Measurements from ENCODE around the gene WDR1.

The WDR1 gene

GRCh38 chr4:10158333-10158942 is 41.8 kb upstream of the WDR1 start:
- Histone ChIP-seq H3K9ac (ENCODE audit: low read length) (no peak overlapping the region), H2AK5ac (ENCODE audit: low read length) (no peak overlapping the region), H3K4me2 (ENCODE audit: low read length) (no peak overlapping the region), H2BK120ac (ENCODE audit: insufficient read depth, low read length, poor library complexity) (peak overlapping the region; percentile 48), H3K27ac (ENCODE audit: low read depth, low read length) (no peak overlapping the region), H3K23ac (ENCODE audit: low read length) (no peak overlapping the region), H2BK5ac (ENCODE audit: low read depth, low read length, poor library complexity) (no peak overlapping the region), H3K79me2 (ENCODE audit: control insufficient read depth, insufficient read depth, low read length, poor library complexity) (no peaks in the 10 kb centered on the region), H4K91ac (ENCODE audit: low read depth, low read length) (peak overlapping the region; percentile 58), H2AFZ (ENCODE audit: insufficient read depth, low read length, poor library complexity) (no peak overlapping the region), H3K4ac (ENCODE audit: low read depth, low read length) (no peak overlapping the region), H3K14ac (ENCODE audit: low read length) (no peak overlapping the region), H3K27me3 (ENCODE audit: insufficient read depth, low read length) (no peaks in the 10 kb centered on the region), H3K9me3 (ENCODE audit: insufficient read depth, low read depth, low read length) (no peaks in the 10 kb centered on the region), H4K8ac (ENCODE audit: low read depth, low read length) (no peak overlapping the region), H3K4me3 (ENCODE audit: low read depth, low read length) (no peak overlapping the region), H3K79me1 (ENCODE audit: low read length) (peaks cover 20% of the 10 kb centered on the region), H3K36me3 (ENCODE audit: control insufficient read depth in 1 of 2, insufficient read depth in 2 of 2, low read length in 2 of 2) (no peaks in the 10 kb centered on the region), H2BK12ac (ENCODE audit: low read length) (no peak overlapping the region), H4K12ac (ENCODE audit: low read depth, low read length) (no peak overlapping the region), H3K18ac (ENCODE audit: low read length) (no peak overlapping the region), H3K4me1 (ENCODE audit: control insufficient read depth in 1 of 2, insufficient read depth in 2 of 2, low read length in 2 of 2) (peaks cover 6 to 13% of the 10 kb centered on the region in 2 experiments)
- WGBS (ENCODE audit: extremely low coverage, insufficient coverage, insufficient read length) = no CpG with 5 or more reads among the region's 9 CpGs
- no peak for DNase-seq

- H4K91ac ChIP-seq (ENCODE audit: low read depth, low read length) = no peak overlapping the region
- no peaks in the 10 kb centered on the region for H3K27me3 ChIP-seq (ENCODE audit: insufficient read depth, low read length)
- no peak overlapping the region for H2BK5ac ChIP-seq (ENCODE audit: low read depth, low read length, poor library complexity)
- H3K18ac ChIP-seq (ENCODE audit: low read length) = no peak overlapping the region
- no peak overlapping the region for H3K9ac ChIP-seq (ENCODE audit: low read length)
- WGBS (ENCODE audit: extremely low coverage, insufficient coverage, insufficient read length) = no CpG with 5 or more reads among the region's 8 CpGs
- peak overlapping the region; percentile 49 for H2AFZ ChIP-seq (ENCODE audit: insufficient read depth, low read length, poor library complexity)
- no peak overlapping the region for H3K23ac ChIP-seq (ENCODE audit: low read length)
- no peak overlapping the region for H3K27ac ChIP-seq (ENCODE audit: low read depth, low read length)
- H4K8ac ChIP-seq (ENCODE audit: low read depth, low read length) = no peak overlapping the region
- no peaks in the 10 kb centered on the region for H3K79me2 ChIP-seq (ENCODE audit: control insufficient read depth, insufficient read depth, low read length, poor library complexity)
- no peak overlapping the region for H3K14ac ChIP-seq (ENCODE audit: low read length)
- no peak overlapping the region for H3K4ac ChIP-seq (ENCODE audit: low read depth, low read length)
- peaks cover 6 to 13% of the 10 kb centered on the region in 2 experiments for H3K4me1 ChIP-seq (ENCODE audit: control insufficient read depth in 1 of 2, insufficient read depth in 2 of 2, low read length in 2 of 2)
- H3K4me3 ChIP-seq (ENCODE audit: low read depth, low read length) = no peak overlapping the region
- H2BK120ac ChIP-seq (ENCODE audit: insufficient read depth, low read length, poor library complexity) = no peak overlapping the region
- peak; percentile 49 to 83 for DNase-seq
- H2AK5ac ChIP-seq (ENCODE audit: low read length) = no peak overlapping the region
- no peaks in the 10 kb centered on the region for H3K9me3 ChIP-seq (ENCODE audit: insufficient read depth, low read depth, low read length)
- peak overlapping the region; percentile 51 for H2BK12ac ChIP-seq (ENCODE audit: low read length)
- no peak overlapping the region for H3K4me2 ChIP-seq (ENCODE audit: low read length)
- H3K79me1 ChIP-seq (ENCODE audit: low read length) = peaks cover 14% of the 10 kb centered on the region
- H3K36me3 ChIP-seq (ENCODE audit: control insufficient read depth in 1 of 2, insufficient read depth in 2 of 2, low read length in 2 of 2) = no peaks in the 10 kb centered on the region
- H4K12ac ChIP-seq (ENCODE audit: low read depth, low read length) = no peak overlapping the region
Observed at GRCh38 chr4:10157478-10158332, 41.1 kb upstream of the WDR1 start.

GRCh38 chr4:10154241-10154640 is 37.6 kb upstream of the WDR1 start:
- no peak overlapping the region for H3K4me3 ChIP-seq (ENCODE audit: low read depth, low read length)
- no peaks in the 10 kb centered on the region for H3K79me2 ChIP-seq (ENCODE audit: control insufficient read depth, insufficient read depth, low read length, poor library complexity)
- no peak overlapping the region for H3K9ac ChIP-seq (ENCODE audit: low read length)
- no peaks in the 10 kb centered on the region for H3K36me3 ChIP-seq (ENCODE audit: control insufficient read depth in 1 of 2, insufficient read depth in 2 of 2, low read length in 2 of 2)
- H3K27ac ChIP-seq (ENCODE audit: low read depth, low read length) = no peak overlapping the region
- no peak overlapping the region for H3K18ac ChIP-seq (ENCODE audit: low read length)
- H3K4me1 ChIP-seq (ENCODE audit: control insufficient read depth in 1 of 2, insufficient read depth in 2 of 2, low read length in 2 of 2) = peaks cover 0 to 2% of the 10 kb centered on the region in 2 experiments
- no peak overlapping the region for H3K4ac ChIP-seq (ENCODE audit: low read depth, low read length)
- no peak overlapping the region for H2BK120ac ChIP-seq (ENCODE audit: insufficient read depth, low read length, poor library complexity)
- H2BK5ac ChIP-seq (ENCODE audit: low read depth, low read length, poor library complexity) = no peak overlapping the region
- H3K14ac ChIP-seq (ENCODE audit: low read length) = no peak overlapping the region
- no peak overlapping the region for H2AFZ ChIP-seq (ENCODE audit: insufficient read depth, low read length, poor library complexity)
- H3K4me2 ChIP-seq (ENCODE audit: low read length) = no peak overlapping the region
- no peak overlapping the region for H2AK5ac ChIP-seq (ENCODE audit: low read length)
- no peak overlapping the region for H4K12ac ChIP-seq (ENCODE audit: low read depth, low read length)
- WGBS (ENCODE audit: extremely low coverage, insufficient coverage, insufficient read length) = no CpG with 5 or more reads among the region's 3 CpGs
- no peaks in the 10 kb centered on the region for H3K9me3 ChIP-seq (ENCODE audit: insufficient read depth, low read depth, low read length)
- H4K91ac ChIP-seq (ENCODE audit: low read depth, low read length) = no peak overlapping the region
- H3K23ac ChIP-seq (ENCODE audit: low read length) = no peak overlapping the region
- no peaks in the 10 kb centered on the region for H3K27me3 ChIP-seq (ENCODE audit: insufficient read depth, low read length)
- no peaks in the 10 kb centered on the region for H3K79me1 ChIP-seq (ENCODE audit: low read length)
- no peak overlapping the region for H2BK12ac ChIP-seq (ENCODE audit: low read length)
- no peak for DNase-seq
- no peak overlapping the region for H4K8ac ChIP-seq (ENCODE audit: low read depth, low read length)

- Histone ChIP-seq H3K4me1 (ENCODE audit: control insufficient read depth in 1 of 2, insufficient read depth in 2 of 2, low read length in 2 of 2) (peaks cover 0 to 2% of the 10 kb centered on the region in 2 experiments), H3K4ac (ENCODE audit: low read depth, low read length) (no peak overlapping the region), H4K12ac (ENCODE audit: low read depth, low read length) (no peak overlapping the region), H3K79me2 (ENCODE audit: control insufficient read depth, insufficient read depth, low read length, poor library complexity) (no peaks in the 10 kb centered on the region), H2AK5ac (ENCODE audit: low read length) (no peak overlapping the region), H3K9ac (ENCODE audit: low read length) (no peak overlapping the region), H3K27me3 (ENCODE audit: insufficient read depth, low read length) (no peaks in the 10 kb centered on the region), H3K9me3 (ENCODE audit: insufficient read depth, low read depth, low read length) (no peaks in the 10 kb centered on the region), H3K18ac (ENCODE audit: low read length) (no peak overlapping the region), H4K91ac (ENCODE audit: low read depth, low read length) (no peak overlapping the region), H3K36me3 (ENCODE audit: control insufficient read depth in 1 of 2, insufficient read depth in 2 of 2, low read length in 2 of 2) (no peaks in the 10 kb centered on the region), H2BK12ac (ENCODE audit: low read length) (no peak overlapping the region), H4K8ac (ENCODE audit: low read depth, low read length) (no peak overlapping the region), H2BK120ac (ENCODE audit: insufficient read depth, low read length, poor library complexity) (no peak overlapping the region), H2BK5ac (ENCODE audit: low read depth, low read length, poor library complexity) (no peak overlapping the region), H3K14ac (ENCODE audit: low read length) (no peak overlapping the region), H3K79me1 (ENCODE audit: low read length) (no peaks in the 10 kb centered on the region), H2AFZ (ENCODE audit: insufficient read depth, low read length, poor library complexity) (no peak overlapping the region), H3K4me2 (ENCODE audit: low read length) (no peak overlapping the region), H3K27ac (ENCODE audit: low read depth, low read length) (no peak overlapping the region), H3K23ac (ENCODE audit: low read length) (no peak overlapping the region), H3K4me3 (ENCODE audit: low read depth, low read length) (no peak overlapping the region)
- no CpG with 5 or more reads among the region's 1 CpG for WGBS (ENCODE audit: extremely low coverage, insufficient coverage, insufficient read length)
- DNase-seq = no peak
Observed at GRCh38 chr4:10153161-10153560, 36.6 kb upstream of the WDR1 start.
